ENCODE data around the gene ARGFX. TPM values are rescaled to one million over a fixed set of nuclear protein-coding genes. Genes with fewer than 3 reads are reported as not detected.

The ARGFX gene
- 1.1 and 1.2 TPM in 2 replicates for total RNA-seq (2014; rRNA removed; shearing (Covaris generic))

GRCh38 chr3:121567649-121568048 lies at the start of gene ARGFX:
ARGFX (plus strand) TSS chr3:121567949; CDS start chr3:121570714, 2,765 bp downstream.
- no peaks in the 10 kb centered on the region for H3K36me3 ChIP-seq
- H3K4me1 ChIP-seq = peaks cover 38% of the 10 kb centered on the region
- H3K27me3 ChIP-seq = no peaks in the 10 kb centered on the region
- no peak within 1 kb of the TSS for H3K4me3 ChIP-seq
- H3K9me3 ChIP-seq (replicated peaks) = no peaks in the 10 kb centered on the region
- H3K27ac ChIP-seq = peak within 1 kb of the TSS; percentile 91
- DNase-seq = no peak

GRCh38 chr3:121517953-121518655 lies 49.6 kb upstream of the ARGFX start:
- Histone ChIP-seq H3K9me3 (replicated peaks) (no peaks in the 10 kb centered on the region), H3K27ac (no peak overlapping the region), H3K4me3 (no peak overlapping the region), H3K36me3 (peaks cover 73% of the 10 kb centered on the region), H3K27me3 (no peaks in the 10 kb centered on the region), H3K4me1 (no peaks in the 10 kb centered on the region)
- no peak for DNase-seq

- Histone ChIP-seq H3K27ac (no peak overlapping the region), H3K27me3 (no peaks in the 10 kb centered on the region), H3K4me3 (no peak overlapping the region), H3K4me1 (no peaks in the 10 kb centered on the region), H3K9me3 (replicated peaks) (no peaks in the 10 kb centered on the region), H3K36me3 (peaks cover 83% of the 10 kb centered on the region)
- no peak for DNase-seq
These were observed 47.2 kb upstream of the ARGFX start for GRCh38 chr3:121520510-121520909.

DNA sequence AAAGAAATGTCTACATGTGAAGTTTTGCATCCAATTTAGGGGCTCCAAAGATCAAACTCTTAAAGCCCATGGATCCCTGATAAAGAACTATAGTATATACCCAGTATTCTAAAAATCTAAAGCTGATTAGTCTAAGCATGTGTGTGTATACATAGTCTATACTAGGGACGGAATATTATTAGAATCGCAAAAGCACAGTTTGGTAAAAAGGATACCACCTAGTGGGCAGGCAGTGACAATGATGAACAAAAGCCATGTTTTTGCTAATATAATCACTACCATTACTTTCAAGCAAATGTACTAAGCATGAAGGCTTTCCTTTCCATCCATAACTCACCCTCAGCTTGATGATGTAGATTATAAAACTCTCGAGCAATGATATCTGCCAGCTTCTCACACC lies 38.4 kb upstream of the ARGFX start:
- Histone ChIP-seq H3K4me1 (no peaks in the 10 kb centered on the region), H3K27me3 (no peaks in the 10 kb centered on the region), H3K4me3 (no peak overlapping the region), H3K36me3 (peaks cover 86% of the 10 kb centered on the region), H3K9me3 (replicated peaks) (no peaks in the 10 kb centered on the region), H3K27ac (no peak overlapping the region)
- DNase-seq = no peak

DNA sequence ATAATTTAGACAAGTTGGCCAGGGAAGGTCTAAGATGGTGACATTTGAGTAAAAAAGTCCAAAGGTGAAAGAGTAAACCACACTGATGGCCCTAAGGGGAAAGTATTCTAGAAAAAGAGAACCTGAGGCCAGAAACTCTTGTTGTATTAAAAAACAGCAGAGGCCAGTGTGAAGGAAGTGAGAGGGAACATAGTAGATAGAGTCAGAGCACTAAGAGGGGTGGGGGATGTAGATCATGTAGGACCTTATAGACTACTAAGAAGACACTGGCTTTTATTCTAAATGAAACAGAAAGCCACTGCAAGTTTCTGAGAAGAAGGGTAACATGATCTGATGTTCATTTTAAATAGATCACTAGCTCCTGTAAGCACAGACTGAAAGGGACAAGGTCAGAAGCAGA lies 36.5 kb upstream of the ARGFX start:
- no peaks in the 10 kb centered on the region for H3K9me3 ChIP-seq (replicated peaks)
- H3K36me3 ChIP-seq = peaks cover 88% of the 10 kb centered on the region
- no peak overlapping the region for H3K27ac ChIP-seq
- DNase-seq = no peak
- H3K27me3 ChIP-seq = no peaks in the 10 kb centered on the region
- no peaks in the 10 kb centered on the region for H3K4me1 ChIP-seq
- H3K4me3 ChIP-seq = no peak overlapping the region

GRCh38 chr3:121542924-121543323 lies 24.8 kb upstream of the ARGFX start:
- Histone ChIP-seq H3K4me3 (no peak overlapping the region), H3K9me3 (replicated peaks) (no peaks in the 10 kb centered on the region), H3K36me3 (peaks cover 44% of the 10 kb centered on the region), H3K27ac (no peak overlapping the region), H3K27me3 (no peaks in the 10 kb centered on the region), H3K4me1 (0 out of 2 replicates have a peak, but pooled peaks cover 4% of the 10 kb centered on the region)
- no peak for DNase-seq

GRCh38 chr3:121545049-121545573 lies 22.6 kb upstream of the ARGFX start:
- peak overlapping the region; percentile 73 for H3K4me3 ChIP-seq
- peak overlapping the region; percentile 82 for H3K27ac ChIP-seq
- no peaks in the 10 kb centered on the region for H3K9me3 ChIP-seq (replicated peaks)
- 0 out of 2 replicates have a peak, but pooled peaks cover 4% of the 10 kb centered on the region for H3K4me1 ChIP-seq
- peak; percentile 25 to 51 for DNase-seq
- no peaks in the 10 kb centered on the region for H3K27me3 ChIP-seq
- peaks cover 25% of the 10 kb centered on the region for H3K36me3 ChIP-seq

GRCh38 chr3:121545574-121546455 lies 21.9 kb upstream of the ARGFX start, which contains the start of gene POLQ:
POLQ (minus strand) TSS chr3:121545988; CDS start chr3:121545877, 111 bp downstream.
- peak; percentile 95 to 97 for DNase-seq
- Histone ChIP-seq H3K36me3 (peaks cover 20% of the 10 kb centered on the region), H3K9me3 (replicated peaks) (no peaks in the 10 kb centered on the region), H3K27me3 (no peaks in the 10 kb centered on the region), H3K4me3 (peak within 1 kb of the TSS; percentile 73), H3K4me1 (0 out of 2 replicates have a peak, but pooled peaks cover 4% of the 10 kb centered on the region), H3K27ac (peak within 1 kb of the TSS; percentile 82)

DNA sequence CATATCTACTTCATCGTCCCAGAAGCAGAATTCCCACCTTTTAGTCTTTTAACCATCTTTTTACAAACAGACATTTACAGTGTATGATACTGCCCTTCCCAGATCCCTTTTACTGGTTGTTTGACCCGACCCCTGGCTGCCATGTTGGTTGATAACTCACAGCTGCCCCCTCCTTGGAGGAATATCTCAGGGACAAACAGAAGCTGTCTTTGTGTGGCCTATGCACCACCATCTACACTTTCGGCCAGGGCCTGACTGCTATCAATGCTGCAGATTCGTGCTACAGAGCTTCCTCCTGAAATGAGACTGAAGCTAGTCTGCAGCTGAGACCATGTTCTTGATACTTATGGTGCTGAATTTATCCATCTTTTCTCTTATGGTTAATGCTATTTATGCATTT lies 15.4 kb upstream of the ARGFX start:
- H3K4me1 ChIP-seq = no peaks in the 10 kb centered on the region
- no peaks in the 10 kb centered on the region for H3K36me3 ChIP-seq
- peak overlapping the region; percentile 48 for H3K4me3 ChIP-seq
- no peaks in the 10 kb centered on the region for H3K9me3 ChIP-seq (replicated peaks)
- peak; percentile 51 to 74 for DNase-seq
- no peaks in the 10 kb centered on the region for H3K27me3 ChIP-seq
- peak overlapping the region; percentile 44; the same call in 1 of the 2 replicates for H3K27ac ChIP-seq

- no peaks in the 10 kb centered on the region for H3K36me3 ChIP-seq
- no peaks in the 10 kb centered on the region for H3K9me3 ChIP-seq (replicated peaks)
- H3K4me3 ChIP-seq = peak overlapping the region; percentile 48
- DNase-seq = no peak
- H3K27ac ChIP-seq = no peak overlapping the region; the same call in 1 of the 2 replicates
- no peaks in the 10 kb centered on the region for H3K27me3 ChIP-seq
- H3K4me1 ChIP-seq = no peaks in the 10 kb centered on the region
These were observed 15.0 kb upstream of the ARGFX start for GRCh38 chr3:121552797-121553196.

DNA sequence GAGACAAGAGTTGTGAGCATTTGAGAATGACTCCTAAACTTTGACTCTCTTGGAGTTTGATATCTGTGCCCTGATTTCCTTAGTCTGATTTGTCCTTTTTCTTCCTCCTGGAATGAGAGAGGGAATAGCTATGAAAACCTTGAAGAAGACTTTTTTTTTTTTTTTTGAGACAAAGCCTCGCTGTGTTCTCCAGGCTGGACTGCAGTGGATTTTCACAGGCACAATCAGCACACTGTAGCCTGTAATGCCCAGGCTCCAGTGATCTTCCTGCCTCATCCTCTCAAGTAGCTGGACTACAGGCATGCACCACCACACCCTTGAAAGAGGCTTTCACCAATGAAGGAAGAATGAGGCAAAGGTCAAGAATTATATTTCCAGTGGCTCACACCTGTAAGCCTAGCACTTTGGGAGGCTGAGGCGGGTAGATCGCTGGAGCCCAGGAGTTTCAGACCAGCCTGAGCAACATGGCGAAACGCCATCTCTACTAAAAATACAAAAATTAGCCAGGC lies 10.3 kb upstream of the ARGFX start:
- peaks cover 6% of the 10 kb centered on the region; the same call in 1 of the 2 replicates for H3K4me1 ChIP-seq
- H3K4me3 ChIP-seq = no peak overlapping the region
- no peaks in the 10 kb centered on the region for H3K27me3 ChIP-seq
- DNase-seq = no peak
- H3K9me3 ChIP-seq (replicated peaks) = no peaks in the 10 kb centered on the region
- no peak overlapping the region for H3K27ac ChIP-seq
- no peaks in the 10 kb centered on the region for H3K36me3 ChIP-seq

GRCh38 chr3:121562148-121562547 lies 5.6 kb upstream of the ARGFX start:
- Histone ChIP-seq H3K4me1 (peaks cover 18% of the 10 kb centered on the region), H3K4me3 (no peak overlapping the region), H3K9me3 (replicated peaks) (no peaks in the 10 kb centered on the region), H3K27me3 (no peaks in the 10 kb centered on the region), H3K27ac (no peak overlapping the region), H3K36me3 (no peaks in the 10 kb centered on the region)
- no peak for DNase-seq

DNA sequence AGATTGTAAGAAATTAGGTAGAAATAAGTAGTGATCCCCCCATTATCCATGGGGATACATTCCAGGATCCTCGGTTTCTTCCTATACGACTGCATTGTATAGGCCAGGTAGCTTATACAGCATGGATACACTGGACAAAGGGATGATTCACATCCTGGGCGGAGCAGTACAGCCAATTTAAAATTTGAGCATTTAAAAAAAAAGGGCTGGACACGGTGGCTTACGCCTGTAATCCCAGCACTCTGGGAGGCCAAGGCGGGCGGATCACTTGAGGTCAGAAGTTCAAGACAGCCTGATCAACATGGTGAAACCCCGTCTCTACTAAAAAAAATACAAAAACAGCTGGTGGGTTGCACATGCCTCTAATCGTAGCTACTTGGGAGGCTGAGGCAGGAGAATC lies 976 bp upstream of the ARGFX start:
- Histone ChIP-seq H3K4me3 (no peak overlapping the region), H3K27ac (peak overlapping the region; percentile 91), H3K27me3 (no peaks in the 10 kb centered on the region), H3K36me3 (no peaks in the 10 kb centered on the region), H3K4me1 (peaks cover 39% of the 10 kb centered on the region), H3K9me3 (replicated peaks) (no peaks in the 10 kb centered on the region)
- peak; percentile 90 to 91 for DNase-seq

DNA sequence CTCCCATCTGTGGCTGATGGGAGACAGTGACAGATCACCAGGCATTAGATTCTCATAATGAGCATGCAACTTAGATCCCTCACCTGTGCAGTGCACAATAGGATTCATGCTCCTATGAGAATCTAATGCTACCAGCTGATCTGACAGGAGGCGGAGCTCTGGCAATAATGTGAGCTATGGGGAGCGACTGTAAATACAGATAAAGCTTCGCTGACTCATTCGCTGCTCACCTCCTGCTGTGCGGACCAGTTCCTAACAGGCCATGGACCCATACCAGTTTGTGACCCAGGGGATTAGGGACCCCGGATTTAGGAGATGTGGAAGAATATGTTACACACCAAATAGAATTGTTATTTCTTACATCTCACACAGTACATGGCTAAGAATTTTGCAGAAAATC lies 6.7 kb downstream of the ARGFX start:
- DNase-seq = peak; percentile 63 to 73
- no peak overlapping the region for H3K4me3 ChIP-seq
- H3K36me3 ChIP-seq = no peaks in the 10 kb centered on the region
- no peaks in the 10 kb centered on the region for H3K9me3 ChIP-seq (replicated peaks)
- H3K27ac ChIP-seq = no peak overlapping the region
- no peaks in the 10 kb centered on the region for H3K27me3 ChIP-seq
- H3K4me1 ChIP-seq = peaks cover 21% of the 10 kb centered on the region

GRCh38 chr3:121581691-121582090 lies 13.9 kb downstream of the ARGFX start:
- H3K9me3 ChIP-seq (replicated peaks) = no peaks in the 10 kb centered on the region

More at GRCh38 chr3:121581691-121582090, 13.9 kb downstream of the ARGFX start:
- Histone ChIP-seq H3K4me3 (no peak overlapping the region), H3K4me1 (no peaks in the 10 kb centered on the region), H3K27ac (no peak overlapping the region), H3K27me3 (no peaks in the 10 kb centered on the region), H3K36me3 (no peaks in the 10 kb centered on the region)
- DNase-seq = no peak

Data from SJCRH30 (cell line).